Measurements from ENCODE around the gene FHOD3.
"Not testable (repeated sequence)": the region's sequence is repeated elsewhere in the genome, so short reads cannot be mapped to it uniquely, and the experiment has no call there.

FHOD3 gene

DNA sequence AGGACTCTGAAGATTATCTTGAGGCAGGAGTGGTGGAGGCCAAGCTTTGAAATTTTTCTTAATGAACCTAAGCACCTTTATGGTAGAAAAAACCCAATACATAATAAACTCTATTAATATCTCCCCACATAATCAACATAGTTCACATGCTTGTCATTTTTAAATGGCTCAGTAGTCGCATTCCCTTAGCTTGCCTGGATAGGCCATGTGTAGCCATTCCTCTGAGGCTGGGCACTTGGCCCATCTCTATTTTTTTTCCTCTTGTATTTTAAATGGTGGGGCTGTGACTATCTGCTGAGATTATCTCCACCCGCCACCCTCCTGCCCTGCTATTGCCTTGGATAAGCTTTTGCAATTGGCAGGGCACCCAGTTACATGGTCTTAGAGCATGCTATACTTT is 143.1 kb downstream of the FHOD3 start:
- in situ Hi-C loops (cut with MboI; ENCODE audit: low sequenced_read_pairs) = no loop called here

DNA sequence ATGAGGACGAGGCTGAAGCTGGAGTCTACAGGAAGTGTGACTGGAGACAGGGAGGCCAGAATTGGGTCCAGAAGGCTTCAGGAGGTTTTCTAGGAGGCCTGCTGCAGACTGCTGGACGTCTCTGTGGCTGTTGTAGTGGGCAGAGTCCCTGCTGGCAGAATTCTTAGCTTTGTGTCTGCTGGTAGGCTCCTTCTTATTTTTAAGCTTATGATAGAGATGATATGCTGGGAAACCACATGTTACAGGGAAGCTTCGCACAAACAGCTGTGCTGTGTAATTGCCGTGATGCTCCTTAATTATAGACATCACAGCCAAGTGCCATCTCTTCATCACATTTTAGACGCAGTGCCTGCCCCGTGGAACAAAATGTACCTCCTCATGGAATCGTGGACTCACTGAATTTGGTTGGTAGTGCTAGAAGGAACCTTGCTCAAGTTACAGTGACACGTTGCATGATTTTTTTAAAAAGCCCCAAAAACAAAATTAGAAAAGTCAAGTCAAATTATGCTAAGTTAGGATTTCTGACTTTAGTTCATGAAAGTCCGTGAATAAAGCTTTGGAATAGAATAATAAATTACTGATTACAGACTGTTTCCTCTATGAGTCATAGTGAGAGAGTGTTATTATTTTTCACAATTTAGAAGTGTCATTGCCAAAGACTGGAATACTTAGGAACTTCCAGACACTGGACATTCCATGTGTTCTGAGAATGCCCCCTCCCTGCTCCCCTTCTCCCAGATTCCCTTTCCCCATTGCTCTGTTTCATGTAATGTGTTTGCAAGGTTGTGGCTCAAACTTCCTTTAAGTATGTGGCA is 144.1 kb downstream of the FHOD3 start:
- in situ Hi-C loops (cut with MboI; ENCODE audit: low sequenced_read_pairs) = no loop called here

DNA sequence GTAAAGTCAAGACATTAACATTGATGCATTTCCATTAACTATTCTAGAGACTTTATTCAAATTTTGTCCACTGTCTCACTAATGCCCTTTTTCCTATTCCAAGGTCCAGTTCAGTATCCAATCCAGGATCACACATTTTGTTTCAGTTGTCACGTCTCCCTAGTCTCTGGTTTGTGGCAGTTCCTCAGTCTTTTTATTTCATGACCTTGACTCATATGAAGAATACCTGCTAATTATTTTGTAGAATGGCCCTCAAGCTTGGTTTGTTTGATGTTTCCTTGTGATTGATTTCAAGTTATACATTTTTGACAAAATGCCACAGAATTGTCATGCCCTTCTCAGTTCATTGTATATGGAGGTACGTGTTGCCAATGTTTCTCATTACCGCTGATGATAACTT is 145.2 kb downstream of the FHOD3 start:
- in situ Hi-C loops (cut with MboI; ENCODE audit: low sequenced_read_pairs) = no loop called here

DNA sequence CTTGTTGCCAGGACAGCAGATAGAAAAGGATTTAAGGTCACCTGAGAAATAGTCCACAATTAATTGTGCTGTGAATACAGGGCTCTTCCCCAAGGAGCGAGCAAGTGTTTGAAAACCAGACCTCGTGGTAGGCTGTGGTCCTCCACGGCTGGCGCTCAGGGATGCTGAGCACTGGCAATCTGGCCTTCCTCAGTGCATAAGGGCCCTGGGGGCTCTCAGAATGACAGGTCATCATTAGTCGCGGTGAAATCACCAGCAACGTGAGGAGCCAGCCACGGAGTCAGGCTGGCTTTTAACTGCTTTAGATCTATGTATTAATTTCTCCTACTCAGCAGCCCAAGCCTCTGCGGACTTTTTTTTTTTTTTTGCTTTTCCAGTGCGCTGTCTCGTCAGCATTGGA is 148.5 kb downstream of the FHOD3 start:
- in situ Hi-C loops (cut with MboI; ENCODE audit: low sequenced_read_pairs) = no loop called here

DNA sequence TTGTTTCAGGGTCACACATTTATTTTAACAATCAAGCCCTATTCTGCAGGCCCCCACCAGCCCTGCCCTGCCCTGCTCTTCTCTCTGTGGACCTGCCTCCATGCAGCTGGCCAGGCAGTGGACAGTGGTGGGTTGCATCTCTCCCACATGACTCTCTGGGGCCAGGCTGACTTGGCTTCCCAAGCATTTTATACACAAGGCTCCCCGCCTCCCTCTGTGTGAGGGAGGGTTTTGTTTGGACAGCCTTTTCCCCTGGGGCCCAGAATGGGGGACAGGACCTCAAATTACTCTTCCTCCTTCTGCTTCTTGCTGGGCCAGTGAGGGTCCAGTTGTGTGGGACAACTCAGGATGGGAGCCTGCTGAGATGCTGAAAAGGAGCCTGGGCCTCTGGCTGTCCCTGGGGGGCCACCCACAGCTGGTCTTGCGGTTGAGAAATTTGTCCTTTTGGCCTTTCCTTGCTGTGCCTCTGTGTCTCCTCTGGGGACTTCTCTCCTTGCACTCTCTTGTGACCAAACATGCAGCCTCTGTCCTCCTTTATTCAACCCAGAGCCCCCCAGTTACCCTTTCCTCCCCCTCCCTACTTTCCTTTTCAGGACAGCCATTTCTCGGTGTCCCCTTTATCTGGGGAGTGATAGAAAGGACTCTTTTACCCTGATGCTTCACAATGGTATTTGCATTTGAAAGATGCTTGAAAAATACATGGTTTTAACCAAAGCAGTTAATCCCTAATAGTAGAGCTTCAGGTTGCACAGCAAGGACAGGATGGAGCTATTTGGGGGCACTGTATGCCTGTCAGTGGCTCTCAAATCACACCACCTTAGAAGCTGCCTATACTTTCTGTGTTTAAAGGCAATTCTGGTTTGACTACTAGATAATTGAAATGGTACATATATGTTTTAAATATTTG is 151.1 kb downstream of the FHOD3 start:
- in situ Hi-C loops (cut with MboI; ENCODE audit: low sequenced_read_pairs) = no loop called here

DNA sequence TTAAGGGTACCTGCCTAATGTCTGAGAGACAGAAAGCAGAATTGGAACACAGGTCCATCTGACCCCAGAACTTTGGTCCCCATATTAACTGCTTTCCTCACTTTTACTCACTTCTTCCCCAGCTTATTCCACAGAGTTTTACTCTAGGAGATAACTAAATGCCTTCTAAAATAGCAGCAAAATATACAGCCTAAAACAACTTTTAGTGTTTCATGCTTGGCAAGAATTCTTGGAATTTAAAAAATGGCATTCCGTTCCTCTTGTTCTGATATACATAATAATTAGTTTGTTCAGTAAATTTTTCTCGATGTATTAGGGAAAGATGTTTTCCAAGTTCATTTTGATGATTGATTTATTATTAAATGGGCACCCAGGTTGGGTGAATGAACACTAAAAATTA is 151.9 kb downstream of the FHOD3 start:
- in situ Hi-C loops (cut with MboI; ENCODE audit: low sequenced_read_pairs) = no loop called here

DNA sequence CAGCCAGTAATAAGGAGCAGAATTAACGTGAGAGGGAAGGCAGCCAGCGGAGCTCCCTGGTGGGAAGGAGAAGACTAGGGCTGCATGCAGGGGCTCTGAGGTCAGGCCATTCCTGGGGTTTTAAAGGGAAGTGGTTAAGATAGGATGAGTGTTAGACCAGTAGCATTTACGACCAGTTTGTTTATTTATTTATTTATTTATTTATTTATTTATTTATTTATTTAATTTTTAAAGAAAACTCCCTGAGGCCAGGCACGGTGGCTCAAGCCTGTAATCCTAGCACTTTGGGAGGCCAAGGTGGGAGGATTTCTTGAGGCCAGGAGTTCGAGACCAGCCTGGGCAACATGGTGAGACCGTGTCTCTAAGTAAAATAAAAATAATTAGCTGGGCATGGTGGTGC is 152.8 kb downstream of the FHOD3 start:
- in situ Hi-C loops (cut with MboI; ENCODE audit: low sequenced_read_pairs) = no loop called here

DNA sequence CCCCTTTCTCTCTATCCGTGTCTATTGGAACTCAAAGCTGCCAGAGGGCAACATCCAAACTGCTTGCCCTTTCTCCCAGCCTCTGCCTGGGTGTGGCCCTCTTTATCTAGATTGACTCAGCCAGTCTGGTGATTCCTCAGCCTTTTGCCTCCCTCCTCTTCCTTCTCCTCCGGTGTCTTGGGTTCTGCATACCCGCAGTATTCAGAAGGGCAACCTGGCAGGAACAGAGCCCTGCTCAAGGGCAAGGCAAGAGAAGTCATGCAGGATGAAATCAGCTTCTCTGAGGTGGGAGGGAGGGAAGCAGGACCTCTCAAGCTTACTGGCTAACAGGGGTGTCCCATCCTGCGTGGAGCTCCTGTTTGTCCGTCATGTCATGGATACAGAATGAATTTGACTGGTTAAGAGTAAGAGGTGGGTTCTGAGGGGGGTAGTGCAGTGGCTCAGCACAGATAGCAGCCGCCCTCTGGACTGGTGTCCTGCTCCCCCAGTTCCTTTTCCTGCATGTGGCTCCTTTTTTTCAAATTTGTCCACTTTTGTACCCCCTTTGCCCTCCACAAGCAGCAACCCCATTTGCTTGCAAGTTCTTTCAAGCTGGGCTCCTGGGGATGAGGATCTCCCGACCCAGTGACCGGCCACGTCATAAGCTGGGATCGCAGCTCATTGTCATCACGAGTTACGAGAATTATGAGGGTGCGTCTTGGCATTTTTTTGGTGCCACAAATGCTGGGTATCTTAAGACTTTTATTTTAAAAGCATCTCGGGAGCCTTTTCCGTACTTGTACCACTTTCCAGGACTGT is 154.1 kb downstream of the FHOD3 start:
- in situ Hi-C loops (cut with MboI; ENCODE audit: low sequenced_read_pairs) = no loop called here

DNA sequence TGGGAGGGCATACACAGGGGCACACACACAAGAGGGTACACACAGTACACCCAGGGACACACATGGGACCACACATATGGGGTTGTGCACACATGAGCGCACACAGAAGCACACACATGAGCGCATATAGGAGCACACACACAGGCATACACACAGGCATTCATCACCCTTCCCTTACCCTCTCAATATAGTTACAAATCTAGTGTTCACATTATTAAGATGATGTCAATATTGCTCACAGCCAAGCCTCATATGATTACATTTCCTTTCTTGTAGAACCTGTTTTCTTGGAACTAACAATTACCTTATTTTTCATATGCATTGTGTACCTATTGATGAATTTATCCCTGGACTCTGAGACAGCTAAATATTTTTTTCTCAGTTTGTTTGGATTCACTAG is 156.7 kb downstream of the FHOD3 start:
- in situ Hi-C loops (cut with MboI; ENCODE audit: low sequenced_read_pairs) = no loop called here

DNA sequence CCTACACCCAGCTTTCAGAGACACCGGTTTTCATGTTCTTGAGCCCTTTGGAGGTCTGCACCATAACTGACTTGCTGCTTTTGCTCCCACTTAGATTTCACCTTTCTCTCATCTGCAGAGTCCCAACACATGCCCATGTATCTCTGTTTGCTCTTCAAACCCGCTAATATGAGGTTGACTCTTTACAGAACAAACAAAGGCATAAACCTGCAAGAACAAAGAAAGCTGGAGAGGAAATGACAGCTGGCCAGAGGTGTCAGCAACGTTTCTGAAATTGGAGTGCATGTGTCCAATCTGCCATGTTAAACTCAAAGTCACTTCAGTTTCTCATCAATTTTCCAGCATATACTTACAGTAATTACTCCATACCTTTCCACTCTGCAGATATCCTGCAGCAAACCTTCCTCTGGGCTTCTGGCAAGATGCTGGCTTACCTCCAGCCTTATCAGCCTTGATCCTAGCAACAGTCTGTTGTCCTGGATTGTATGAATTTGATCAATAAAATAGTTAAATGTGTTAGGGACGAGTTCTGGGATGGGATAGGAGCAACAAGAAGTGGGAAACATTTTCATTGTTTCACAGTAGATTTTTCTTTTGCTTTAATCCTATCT is 157.4 kb downstream of the FHOD3 start:
- in situ Hi-C loops (cut with MboI; ENCODE audit: low sequenced_read_pairs) = no loop called here

DNA sequence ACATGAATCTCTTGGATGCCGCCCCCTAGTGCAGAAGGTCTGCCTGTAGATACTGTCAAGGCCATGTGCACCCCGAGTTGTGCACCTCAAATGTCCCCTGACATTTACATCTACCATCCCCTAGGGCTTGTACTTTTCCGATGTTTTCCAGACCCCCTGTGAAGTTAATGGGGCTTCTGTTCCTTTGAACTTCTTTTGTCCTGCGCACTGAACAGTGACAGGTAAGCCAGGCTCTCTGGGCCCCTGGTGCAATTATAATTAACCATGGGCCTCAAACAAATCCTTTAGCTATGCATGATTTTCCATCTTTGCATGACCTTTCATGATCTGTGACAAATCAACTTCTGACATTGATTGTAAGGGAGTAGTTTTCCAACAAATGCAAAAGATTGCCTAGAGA is 158.4 kb downstream of the FHOD3 start:
- in situ Hi-C loops (cut with MboI; ENCODE audit: low sequenced_read_pairs) = no loop called here

DNA sequence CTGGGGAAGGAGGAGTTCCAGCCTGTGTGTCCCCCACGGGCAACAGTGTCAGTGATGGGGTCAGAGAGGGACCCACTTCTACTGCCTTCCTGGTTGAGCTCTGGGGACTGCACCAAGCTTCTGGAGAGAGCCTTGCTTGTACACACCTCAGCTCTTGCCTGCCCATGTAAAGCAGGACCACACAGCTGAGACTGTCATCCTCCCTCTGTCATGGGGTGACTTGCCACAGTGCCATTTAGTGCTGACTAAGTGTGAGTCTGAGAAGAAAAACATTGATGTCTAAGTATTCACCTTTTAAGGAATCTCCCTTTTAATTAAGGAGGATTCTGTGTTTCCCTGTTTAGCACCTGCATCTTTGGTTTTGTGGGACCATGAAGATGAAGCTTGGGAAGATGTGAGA is 159.1 kb downstream of the FHOD3 start:
- in situ Hi-C loops (cut with MboI; ENCODE audit: low sequenced_read_pairs) = no loop called here

DNA sequence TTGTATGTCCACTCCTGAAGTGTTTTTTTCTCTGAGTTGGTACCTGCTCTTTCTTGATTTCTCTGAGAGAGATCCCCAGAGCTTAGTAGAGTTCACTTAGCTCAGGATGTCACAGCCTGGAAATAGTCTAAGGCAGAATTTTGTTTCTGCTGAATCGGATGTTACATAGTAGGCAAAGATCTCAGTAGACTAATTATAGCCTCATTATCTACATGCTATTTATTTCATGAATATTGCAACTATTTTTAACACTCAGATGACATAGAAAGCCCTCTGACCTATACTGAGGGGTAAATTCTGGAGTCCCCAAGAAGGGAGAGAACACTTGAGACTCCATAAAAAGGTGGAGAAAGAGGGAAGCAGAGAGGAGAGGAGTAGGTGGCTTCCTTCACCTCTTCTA is 160.2 kb downstream of the FHOD3 start:
- in situ Hi-C loops (cut with MboI; ENCODE audit: low sequenced_read_pairs) = no loop called here

DNA sequence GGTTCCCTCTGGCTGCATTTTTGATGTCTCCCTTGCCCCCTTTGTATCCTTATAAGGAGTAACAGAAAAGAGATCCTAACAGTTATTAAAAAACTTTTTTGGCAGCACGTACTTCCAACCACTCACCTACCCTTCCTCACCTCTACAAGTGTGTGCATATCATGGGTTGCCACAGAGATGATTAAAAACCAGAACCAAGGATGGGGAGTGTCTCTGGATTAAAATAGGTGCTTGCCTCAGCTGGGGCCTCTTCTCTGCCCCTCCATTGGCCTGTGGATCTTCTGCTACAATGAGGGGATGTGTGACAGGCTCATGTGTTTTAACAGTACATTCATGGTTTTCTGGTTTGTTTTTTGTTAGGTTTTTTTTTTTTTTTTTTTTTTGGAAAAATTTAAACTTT is 160.8 kb downstream of the FHOD3 start:
- in situ Hi-C loops (cut with MboI; ENCODE audit: low sequenced_read_pairs) = no loop called here

DNA sequence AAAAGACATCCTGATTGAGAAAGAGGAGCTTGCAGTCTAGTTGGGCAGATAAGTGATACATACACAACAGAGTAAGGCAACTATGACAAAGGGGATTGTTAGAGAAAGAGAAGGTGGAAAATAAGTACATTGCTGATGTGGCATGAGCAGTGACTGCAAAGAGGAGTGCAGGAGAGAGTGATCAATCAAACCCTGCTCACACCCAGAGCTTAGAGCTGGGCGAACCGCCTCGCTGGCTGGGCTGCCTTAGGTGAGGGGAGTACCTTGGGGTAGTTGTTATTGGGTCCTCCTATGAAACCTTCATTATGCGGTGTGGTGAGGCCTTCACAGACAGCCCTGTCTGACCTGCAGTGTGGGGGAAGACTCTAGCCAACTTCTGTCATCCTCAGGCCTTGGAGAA is 161.7 kb downstream of the FHOD3 start:
- in situ Hi-C loops (cut with MboI; ENCODE audit: low sequenced_read_pairs) = no loop called here

DNA sequence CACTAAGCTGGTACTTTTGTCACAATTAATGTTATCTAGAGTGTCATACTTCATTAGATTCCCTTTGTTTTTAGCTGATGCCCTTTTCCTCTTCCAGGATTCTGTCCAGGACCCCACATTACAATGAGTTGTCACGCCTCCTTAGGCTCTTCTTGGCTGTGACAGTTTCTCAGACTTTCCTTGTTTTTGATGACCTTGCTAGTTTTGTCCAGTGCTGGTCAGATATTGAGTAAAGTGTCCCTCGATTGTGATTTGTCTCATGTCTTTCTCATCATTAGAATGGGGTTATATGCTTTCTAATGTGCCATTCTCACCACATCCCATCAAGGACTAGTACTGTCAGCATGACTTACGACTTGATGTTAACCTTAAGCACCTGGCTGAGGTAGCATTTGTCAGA is 162.3 kb downstream of the FHOD3 start:
- in situ Hi-C loops (cut with MboI; ENCODE audit: low sequenced_read_pairs) = no loop called here

DNA sequence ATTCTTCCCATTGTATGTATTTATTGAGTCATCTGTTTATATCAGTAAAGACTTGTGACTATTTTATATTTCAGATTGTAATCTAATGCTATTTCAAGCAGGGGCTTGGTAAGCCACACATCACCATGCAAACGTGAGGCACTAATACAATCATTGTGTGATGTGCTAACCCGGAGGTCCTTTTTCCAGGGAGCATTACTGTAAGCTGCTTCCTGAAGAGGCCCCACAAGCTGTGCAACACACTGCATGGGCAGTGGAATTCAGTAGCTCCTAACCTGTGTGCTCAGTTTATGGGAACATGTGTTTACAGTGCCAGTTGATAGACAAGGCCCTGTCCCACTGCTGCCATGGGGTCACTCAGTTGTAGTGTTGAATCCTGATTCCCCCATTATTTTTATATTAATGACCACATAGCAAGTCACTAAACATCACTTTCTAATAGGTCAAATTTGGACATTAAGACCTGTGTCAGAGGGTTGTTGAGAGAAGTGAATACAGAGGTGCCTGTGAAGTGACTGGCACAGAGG is 162.9 kb downstream of the FHOD3 start:
- in situ Hi-C loops (cut with MboI; ENCODE audit: low sequenced_read_pairs) = no loop called here

DNA sequence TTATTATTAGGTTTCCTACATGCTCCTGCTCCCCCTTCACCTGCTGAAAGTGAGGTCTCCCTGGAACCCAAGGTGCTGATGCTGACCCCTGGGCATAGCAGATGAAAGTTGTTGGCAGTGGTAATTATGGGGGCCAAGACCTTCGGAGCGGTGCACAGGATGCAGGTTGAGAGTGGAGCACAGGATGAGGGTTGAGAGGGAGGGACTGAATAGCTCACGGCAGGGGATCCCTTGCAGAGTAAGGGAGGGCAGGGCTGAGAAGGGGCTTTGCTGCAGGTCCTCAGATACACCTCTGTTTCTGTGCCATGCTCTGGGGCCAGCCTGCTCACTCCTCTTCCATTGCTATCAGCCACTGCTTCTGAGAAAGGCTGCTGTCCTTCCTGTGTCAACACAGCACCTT is 163.3 kb downstream of the FHOD3 start:
- in situ Hi-C loops (cut with MboI; ENCODE audit: low sequenced_read_pairs) = no loop called here

DNA sequence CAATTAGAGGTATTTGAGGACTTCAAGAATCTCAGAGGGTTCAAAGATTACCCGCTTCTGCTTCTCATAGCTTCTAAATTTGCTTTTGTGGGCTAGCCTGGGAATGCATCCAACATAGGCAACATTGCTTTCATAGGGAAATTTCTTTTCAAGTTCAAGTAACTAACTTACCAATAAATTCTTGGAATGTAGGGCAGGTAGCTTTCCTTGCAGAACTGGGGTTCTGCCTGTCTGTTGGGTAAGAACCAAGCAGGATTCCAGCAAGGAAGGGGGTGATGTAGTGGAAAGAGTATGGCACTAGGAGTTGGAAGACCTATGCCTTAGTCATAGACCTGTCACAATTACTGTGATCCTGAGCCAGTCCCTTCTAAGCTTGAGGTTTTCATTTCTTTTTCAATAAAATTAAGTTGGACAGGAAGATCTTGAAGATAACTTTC is 164.1 kb downstream of the FHOD3 start:
- in situ Hi-C loops (cut with MboI; ENCODE audit: low sequenced_read_pairs) = no loop called here

DNA sequence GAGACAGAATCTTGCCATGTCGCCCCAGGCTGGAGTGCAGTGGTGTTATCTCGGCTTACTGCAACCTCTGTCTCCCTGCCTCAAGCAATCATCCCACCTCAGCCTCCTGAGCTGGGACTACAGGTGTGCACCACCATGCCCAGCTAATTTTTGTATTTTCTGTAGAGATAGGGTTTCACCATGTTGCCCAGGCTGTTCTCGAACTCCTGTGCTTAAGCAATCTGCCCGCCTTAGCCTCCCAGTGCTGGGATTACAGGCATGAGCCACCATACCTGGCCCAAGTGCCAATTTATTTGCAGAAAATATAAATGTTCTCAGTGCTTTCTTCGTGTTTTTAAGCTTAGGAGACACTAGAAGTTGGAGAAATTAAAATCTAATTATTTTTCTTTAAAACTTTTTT is 166.0 kb downstream of the FHOD3 start:
- in situ Hi-C loops (cut with MboI; ENCODE audit: low sequenced_read_pairs) = not testable (repeated sequence)

Data from HL-60/S4 (cell line).